HuH-7 (cell line): ENCODE results near the gene MEIKIN.
"Not testable (repeated sequence)": the region's sequence is repeated elsewhere in the genome, so short reads cannot be mapped to it uniquely, and the experiment has no call there.

ENCODE experiments used
- DNase-seq: peaks from one replicate; pipeline ENCODE4 v3.0.0; 2011; ENCODE audit warnings: low spot score

MEIKIN gene

DNA sequence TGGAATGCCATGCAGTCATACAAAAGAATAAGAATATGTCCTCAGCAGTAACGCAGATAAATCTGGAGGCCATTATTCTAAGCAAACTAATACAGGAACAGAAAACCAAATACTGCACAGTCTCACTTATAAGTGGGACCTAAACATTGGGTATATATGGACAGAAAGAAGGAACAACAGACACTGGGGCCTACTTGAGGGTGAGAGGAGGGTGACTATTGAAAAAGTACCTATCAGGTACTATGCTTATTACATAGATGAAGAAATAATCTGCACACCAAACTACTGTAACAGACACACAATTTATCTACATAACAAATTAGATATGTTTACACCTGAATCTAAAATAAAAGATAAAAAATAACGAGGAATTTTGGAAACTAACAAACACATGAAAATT, 38.8 kb downstream of the MEIKIN start:
- DNase-seq: no peak

DNA sequence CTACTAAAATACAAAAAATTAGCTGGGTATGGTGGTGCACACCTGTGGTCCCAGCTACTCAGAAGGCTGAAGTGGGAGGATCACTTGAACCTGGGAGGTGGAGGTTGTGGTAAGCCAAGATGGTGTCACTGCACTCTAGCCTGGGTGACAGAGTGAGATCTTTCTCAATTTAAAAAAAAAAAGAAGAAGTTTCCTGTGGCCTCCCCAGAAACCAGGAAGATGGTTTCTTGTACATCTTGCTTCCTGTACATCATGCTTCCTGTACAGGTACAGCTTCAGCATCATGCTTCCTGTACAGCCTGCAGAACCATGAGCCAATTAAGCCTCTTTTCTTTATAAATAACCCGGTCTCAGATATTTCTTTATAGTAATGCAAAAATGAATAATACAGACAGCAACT, 43.2 kb downstream of the MEIKIN start:
- DNase-seq: not testable (repeated sequence)

DNA sequence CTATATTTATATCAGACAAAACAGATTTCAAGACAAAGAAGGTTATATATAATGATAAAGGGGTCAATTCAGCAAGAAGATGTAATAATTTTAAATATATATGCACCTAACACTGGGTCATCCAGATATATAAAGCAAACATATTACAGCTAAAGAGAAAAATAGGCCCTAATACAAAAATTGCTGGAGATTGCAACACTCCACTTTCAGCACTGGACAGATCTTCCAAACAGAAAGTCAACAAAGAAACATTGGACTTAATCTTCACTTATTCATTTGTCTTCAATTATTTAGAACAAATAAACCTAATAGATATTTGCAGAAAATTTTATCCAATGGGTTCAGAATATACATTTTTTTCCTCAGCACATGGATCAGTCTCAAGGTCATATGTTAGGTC, 45.8 kb downstream of the MEIKIN start:
- DNase-seq: no peak

DNA sequence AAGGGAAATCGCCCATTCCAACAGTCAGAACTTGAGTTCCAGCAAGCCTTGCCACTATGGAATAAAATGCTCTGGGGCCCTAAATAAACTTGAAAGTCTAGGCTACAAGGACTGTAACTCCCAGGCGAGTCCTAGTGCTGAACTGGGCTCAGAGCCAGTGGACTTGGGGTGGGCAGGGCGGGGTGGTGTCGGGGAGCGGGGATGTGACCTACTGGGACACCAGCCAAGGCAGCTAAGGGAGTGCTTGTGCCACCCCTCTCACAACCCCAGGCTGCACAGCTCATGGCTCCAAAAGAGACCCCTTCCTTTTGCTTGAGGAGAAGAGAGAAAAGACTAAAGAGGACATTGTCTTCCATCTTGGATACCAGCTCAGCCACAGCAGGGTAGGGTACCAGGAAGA, 61.5 kb downstream of the MEIKIN start:
- no peak for DNase-seq

DNA sequence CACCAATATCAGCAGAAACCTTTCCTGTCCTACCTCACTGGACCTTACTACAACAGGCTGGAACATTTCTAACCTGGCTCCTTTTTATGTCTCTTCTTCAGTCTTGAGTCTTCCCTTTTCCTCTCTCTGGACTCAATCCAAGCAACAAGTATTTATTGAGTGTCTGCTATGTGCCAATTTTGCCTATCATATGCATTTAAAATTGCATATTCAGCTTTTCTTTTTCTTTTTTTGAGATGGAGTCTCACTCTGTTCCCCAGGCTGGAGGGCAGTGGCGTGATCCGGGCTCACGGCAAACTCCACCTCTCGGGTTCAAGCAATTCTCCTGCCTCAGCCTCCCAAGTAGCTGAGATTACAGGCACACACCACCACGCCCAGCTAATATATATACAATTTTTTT, 65.8 kb downstream of the MEIKIN start:
- no peak for DNase-seq

DNA sequence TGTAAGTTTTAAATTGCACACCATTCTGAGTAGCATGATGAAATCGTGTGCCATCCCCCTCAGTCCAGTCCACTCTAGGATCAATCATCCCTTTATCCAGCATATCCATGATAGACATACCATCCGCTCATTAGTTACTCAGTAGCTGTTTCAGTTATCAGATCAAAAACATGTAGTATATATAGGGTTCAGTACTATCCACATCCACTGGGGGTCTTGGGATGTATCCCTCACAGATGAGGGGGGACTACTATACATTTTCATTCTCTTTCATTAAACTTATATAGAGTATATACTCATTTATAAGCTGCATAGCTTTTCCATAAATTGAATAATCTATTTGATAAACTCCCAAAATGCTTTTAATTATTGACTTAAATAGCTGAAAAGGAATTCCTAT, 67.6 kb downstream of the MEIKIN start:
- DNase-seq: no peak

DNA sequence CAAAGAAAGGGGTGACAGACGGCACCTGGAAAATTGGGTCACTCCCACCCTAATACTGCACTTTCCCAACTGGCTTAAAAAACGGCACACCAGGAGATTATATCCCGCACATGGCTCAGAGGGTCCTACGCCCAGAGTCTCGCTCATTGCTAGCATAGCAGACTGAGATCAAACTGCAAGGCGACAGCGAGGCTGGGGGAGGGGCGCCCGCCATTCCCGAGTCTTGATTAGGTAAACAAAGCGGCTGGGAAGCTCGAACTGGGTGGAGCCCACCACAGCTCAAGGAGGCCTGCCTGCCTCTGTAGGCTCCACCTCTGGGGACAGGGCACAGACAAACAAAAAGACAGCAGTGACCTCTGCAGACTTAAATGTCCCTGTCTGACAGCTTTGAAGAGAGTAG, 74.2 kb downstream of the MEIKIN start:
- not testable (repeated sequence) for DNase-seq

DNA sequence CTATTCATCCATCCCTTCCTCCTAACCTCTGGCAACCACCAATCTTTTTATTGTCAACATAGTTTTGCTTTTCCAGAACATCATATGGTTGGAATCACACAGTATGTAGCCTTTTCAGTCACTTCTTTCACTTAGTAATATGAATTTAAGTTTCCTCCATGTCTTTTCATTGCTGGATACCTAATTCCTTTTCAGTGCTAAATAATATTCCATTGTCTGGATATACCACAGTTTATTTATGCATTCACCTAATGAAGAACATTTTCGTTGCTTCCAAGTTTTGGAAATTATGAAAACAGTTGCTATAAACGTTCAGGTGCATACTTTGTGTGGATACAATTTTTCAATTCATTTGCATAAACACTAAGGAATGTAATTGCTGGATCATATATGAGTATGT, 77.9 kb downstream of the MEIKIN start:
- DNase-seq: no peak

DNA sequence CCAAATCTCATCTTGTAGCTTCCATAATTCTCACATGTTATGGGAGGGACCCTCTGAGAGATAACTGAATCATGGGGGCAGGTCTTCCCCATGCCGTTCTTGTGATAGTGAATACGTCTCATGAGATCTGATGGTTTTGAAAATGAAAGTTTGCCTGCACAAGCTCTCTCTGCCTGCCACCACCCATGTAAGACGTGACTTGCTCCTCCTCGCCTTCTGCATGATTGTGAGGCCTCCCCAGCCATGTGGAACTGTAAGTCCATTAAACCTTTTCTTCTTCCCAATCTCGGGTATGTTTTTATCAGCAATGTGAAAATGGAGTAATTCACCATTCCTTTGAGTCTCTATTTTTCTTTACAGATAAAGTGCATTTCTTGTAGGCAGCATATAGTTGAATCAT, 81.8 kb downstream of the MEIKIN start:
- no peak for DNase-seq

DNA sequence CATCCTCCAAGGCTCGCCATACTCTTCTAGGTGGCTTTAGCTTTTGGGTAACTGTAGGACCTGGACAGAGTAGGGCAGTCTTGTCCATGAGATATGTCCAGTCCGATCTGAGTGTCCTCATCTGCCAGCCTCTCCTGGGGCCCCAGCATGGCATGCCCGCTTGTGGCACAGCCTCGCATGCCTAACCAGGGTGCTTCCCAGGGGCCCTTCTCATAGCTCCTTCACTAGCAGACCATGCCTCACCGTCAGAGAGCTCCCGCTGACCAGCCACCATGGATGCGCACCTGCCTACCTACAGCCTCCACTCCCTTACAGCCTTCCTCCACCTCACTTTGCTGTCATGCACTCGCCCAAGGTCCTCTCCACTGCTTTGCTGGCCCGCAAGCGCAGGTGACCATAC, 88.1 kb downstream of the MEIKIN start:
- no peak for DNase-seq

DNA sequence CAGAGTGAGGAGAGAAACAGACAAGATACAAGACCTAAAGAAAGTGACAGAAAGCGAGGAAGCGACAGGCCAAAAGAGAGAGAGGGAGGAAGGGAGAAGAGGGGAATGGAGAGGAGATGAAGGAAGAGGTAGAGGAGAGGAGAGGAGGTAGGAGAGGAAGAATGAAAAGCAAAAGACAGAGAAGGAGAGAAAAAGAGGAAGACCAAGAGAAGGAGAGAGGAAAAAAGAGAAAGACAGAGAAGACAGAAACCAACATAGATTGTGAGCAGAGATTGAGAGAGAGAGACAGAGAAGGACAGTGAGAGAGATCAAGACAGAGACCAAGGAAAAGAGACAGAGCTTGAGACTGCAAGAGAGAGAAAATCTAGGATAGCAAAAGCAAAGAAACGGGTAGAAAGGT, 90.0 kb downstream of the MEIKIN start:
- no peak for DNase-seq

DNA sequence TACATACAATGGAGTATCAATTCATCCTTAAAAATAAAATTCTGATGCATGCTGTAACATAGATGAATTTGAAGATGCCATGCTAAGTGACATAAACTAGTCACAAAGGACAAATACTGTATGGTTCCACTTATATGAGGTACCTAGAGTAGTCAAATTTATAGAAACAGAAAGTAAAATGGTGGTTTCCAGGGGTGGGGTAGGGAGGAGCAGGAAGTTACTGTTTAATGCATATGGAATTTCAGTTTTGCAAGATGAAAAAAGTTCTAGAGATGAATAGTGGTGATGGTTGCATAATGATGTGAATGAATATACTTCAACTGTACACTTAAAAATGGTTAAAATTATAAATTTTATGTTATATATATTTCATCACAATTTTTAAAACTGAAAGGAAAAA, 91.3 kb downstream of the MEIKIN start:
- DNase-seq: no peak

DNA sequence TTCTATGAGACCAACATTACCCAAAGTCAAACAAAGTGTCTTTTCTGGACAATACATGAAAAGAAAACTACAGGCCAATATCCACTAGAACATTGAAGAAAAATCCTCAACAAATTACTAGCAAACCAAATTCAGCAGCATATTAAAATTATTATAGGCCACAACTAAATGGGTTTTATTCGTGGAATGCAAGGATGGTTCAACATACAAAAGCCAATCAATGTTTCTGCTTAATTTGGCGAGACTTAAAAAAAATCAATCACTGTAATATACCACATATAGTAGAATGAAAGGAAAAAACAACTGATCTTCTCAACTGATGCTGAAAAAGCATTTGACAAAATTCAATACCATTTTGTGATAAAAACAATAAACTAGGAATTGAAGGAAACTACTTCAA, 96.8 kb downstream of the MEIKIN start:
- no peak for DNase-seq

DNA sequence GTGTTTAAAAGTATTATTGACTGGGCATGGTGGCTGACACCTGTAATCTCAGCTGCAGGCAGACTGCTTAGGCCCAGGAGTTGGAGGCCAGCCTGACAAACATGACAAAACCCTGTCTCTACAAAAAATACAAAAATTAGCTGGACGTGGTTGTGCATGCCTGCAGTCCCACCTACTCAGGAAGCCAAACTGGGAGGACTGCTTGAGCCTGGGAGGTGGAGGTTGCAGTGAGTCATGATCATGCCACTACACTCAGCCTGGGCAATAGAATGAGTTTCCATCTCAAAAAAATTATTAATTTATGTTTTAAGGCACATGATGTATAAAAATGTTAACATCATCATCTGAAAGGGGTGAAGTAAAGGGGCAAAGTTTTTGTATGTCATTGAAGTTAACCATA, 98.9 kb downstream of the MEIKIN start:
- no peak for DNase-seq

DNA sequence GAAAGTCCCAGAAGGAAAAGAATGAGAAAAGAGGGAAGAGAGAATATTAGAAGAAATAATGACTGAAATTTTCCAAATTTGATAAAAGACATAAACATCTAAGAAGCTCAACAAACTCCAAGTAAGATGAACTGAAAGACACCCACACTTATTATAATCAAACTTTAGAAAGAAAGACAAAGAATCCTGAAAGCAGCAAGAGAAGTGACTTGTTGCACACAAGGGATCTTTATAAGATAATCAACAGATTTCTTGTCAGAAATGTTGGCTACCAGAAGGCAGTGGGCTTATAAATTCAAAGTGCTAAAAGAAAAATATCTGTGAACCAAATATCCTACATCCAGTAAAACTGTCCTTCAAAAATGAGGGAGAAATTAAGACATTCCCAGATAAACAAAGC, 99.6 kb downstream of the MEIKIN start:
- DNase-seq: no peak

DNA sequence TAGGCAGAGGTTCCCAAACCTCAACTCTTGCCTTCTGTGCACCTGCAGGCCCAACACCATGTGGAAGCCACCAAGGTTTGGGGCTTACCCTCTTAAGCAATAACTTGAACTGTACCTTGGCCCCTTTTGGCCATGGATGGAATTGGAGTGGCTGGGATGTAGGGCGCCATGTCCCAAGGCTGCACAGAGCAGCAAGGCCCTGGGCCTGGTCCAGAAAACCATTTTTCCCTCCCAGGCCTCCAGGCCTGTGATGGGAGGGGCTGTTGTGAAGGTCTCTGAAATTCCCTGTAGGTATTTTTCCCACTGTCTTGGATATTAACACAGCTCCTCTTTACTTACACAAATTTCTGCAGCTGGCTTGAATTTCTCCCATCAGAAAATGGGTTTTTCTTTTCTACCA, 102.5 kb downstream of the MEIKIN start:
- DNase-seq: not testable (repeated sequence)

DNA sequence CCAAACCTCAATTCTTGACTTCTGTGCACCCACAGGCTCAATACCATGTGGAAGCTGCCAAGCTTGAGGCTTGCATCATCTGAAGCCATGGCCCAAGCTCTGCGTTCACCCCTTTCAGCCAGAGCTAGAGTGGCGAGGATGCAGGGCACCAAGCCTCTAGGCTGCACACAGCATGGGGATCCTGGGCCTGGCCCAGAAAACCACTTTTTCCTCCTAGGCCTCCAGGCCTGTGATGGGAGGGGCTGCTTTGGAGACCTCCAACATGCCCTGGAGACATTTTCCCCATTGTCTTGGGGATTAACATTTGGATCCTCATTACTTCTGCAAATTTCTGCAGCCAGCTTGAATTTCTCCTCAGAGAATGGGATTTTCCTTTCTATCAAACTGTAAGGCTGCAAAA, 112.8 kb downstream of the MEIKIN start:
- not testable (repeated sequence) for DNase-seq

DNA sequence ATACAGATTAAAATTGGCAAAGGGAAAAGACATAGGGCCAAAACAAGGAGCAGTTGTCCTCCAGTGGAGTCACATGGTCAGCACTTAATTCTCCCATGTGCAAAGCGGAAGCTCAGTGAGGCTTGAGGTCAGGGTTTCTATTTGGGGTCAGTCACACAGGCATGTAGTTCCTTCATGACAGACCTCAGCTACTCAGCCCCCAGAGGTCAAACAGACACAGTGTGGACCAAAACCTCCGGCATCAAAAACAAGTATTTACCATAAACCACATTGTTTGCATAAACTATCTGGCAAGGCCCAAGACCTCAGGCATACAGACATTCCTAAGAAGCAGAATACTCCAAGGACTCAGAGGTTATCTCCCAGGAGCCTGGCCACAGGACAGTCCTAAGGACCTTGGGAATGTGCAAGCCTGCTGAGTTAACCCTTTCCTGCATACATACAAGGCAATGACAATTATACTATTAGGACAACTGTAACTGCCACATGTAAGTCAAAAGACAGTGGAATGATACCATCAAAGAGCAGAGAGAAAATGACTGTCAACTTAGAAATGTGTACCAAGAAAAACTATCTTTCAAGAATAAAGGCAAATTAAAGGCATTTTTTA, 120.0 kb downstream of the MEIKIN start:
- DNase-seq: no peak

DNA sequence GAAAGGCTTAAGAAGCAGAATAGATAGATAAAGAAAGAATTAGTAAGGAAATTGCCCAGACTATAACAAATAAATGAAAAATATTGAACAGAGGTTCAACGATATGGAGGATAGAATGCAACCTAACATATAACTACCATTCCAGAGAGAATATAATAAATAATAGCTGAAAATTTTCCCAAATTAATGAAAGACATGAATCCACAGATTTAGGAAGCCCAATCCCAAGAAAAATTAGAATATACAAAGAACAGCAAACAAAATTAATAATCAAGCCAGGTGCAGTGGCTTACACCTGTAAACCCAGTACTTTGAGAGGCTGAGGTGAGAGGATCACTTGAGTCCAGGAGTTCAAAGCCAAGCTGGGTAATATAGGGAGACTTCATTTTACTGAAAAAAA, 120.8 kb downstream of the MEIKIN start:
- no peak for DNase-seq

DNA sequence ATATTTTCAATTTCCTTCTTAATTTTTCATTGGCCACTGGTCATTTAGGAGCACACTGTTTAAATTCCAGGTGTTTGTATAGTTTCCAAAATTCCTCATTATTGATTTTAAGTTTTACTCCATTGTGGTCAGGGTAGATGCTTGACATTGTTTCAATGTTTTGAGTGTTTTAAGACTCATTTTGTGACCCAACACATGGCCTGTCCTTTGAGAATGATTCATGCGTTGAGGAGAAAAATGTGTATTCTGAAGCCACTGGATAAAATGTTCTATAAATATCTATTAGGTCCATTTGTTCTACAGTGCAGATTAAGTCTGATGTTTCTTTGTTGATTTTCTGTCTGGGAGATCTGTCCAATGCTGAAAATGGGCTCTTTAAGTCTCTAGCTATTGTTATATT, 124.2 kb downstream of the MEIKIN start:
- no peak for DNase-seq

DNA sequence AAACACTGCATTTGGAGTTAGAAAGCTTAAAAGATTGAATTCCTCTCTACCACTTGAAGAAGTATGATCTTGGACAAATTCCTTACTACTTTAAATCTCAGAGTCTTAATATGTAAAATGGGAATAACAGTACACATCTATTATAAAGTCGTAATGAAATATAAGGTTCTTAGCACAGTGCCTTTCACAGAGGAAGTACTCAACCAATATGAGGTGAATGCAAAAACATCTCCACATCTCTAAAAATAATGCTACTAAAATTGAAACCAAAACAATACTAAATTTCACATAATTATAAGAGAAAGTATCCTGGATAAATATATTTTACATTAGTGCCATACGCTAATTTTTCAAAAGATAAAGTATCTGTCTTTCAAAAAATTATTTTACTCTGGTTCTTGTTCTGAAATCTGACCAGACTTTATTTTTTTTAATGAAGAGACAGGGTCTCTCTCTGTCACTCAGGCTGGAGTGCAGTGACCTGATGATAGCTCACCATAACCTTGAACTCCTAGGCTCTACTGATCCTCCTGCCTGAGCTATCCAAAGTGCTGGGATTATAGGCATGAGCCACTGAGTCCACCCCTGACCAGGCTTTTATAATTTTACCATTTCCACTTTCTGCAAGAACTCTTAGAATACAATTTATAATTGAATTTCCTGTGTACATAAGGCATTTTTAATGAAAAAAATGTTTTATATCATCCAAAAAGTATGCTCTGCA, 127.3 kb downstream of the MEIKIN start:
- no peak for DNase-seq

DNA sequence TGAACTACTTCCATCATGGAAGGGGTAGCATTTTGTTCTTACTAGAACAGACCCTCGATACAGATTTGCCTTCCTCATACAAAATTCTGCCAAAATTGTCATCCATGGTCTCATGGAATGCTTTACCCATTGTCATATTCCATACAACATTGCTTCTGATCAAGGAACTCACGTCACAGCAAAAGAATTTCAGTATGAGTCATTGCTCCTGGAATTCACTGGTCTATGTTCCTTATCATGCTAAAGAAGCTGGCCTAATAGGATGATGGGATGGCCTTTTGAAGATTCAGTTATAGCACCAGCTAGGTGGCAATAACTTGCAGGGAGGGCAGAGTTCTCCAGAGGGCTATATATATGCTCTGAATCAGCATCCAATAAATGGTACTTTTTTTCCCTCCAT, 130.5 kb downstream of the MEIKIN start:
- no peak for DNase-seq

DNA sequence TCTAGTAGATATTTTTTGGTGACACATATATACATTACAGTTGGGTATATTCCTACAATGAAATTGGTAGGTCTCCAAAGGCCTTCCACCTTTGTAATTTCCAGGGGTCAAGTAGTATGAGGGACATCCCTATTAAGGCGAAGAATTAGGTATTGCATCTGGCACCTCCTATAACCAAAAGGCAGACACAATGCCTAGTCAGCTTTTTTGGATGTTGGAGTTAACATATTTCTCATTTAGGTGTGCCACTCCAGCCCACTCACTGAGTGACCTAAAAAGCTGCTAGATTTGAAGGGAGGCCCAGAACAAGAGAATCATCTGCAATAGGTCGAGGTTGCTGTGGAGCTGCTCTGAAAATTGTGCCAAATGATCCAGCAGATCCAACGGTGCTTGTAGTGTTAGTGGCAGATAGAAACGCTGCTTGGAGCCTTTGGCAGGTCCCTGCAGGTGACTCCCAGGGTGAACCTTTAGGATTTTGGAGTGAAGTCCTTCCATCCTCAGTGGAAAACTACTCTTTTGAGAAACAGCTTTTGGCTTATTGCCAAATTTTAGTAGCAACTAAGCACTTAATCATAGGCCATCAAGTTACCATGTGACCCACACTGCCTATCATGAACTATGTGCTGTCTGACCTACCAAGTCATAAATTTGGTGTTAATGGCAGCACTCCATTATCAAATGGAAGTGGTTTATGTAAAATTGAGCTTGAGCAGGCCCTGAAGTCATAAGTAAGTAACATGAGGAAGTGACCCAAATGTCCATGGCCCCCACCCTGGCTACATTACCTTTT, 132.9 kb downstream of the MEIKIN start:
- no peak for DNase-seq
